ENCODE data around the gene SEPTIN8.
A peak's percentile ranks its signal among the peaks of the same experiment; 100 is the strongest.

SEPTIN8 gene

GRCh38 chr5:132747616-132748440, 29.2 kb downstream of the SEPTIN8 start:
- Histone ChIP-seq H3K27me3 (ENCODE audit: low read length) (no peaks in the 10 kb centered on the region), H3K4me3 (ENCODE audit: insufficient read depth, low read length, poor library complexity, severe bottlenecking) (peak overlapping the region; percentile 51), H4K20me1 (ENCODE audit: low read depth, low read length) (no peaks in the 10 kb centered on the region), H2AFZ (ENCODE audit: low read depth, low read length, severe bottlenecking) (peak overlapping the region; percentile 89), H3K9me3 (ENCODE audit: insufficient read depth, low read length) (no peaks in the 10 kb centered on the region), H3K36me3 (ENCODE audit: low read length) (no peaks in the 10 kb centered on the region), H3K9ac (ENCODE audit: low read length) (peak overlapping the region; percentile 48), H3K27ac (ENCODE audit: low read depth, low read length) (no peak overlapping the region), H3F3A (ENCODE audit: insufficient read depth) (no peaks in the 10 kb centered on the region; the same call in 1 of the 2 replicates), H3K79me2 (ENCODE audit: insufficient read depth, low read length) (no peaks in the 10 kb centered on the region), H3K4me2 (ENCODE audit: low read depth, low read length, poor library complexity, severe bottlenecking) (peak overlapping the region; percentile 59), H3K9me2 (replicated peaks; ENCODE audit: insufficient read depth, low read length) (no peaks in the 10 kb centered on the region)
- TF ChIP-seq EZH2phosphoT487 (conservative IDR thresholded peaks at IDR 0.05; ENCODE audit: low read length): no peak; the same call in 1 of the 2 replicates
- TF ChIP-seq CTCF (IDR thresholded peaks at IDR 0.05; ENCODE audit: insufficient read depth, low read length, poor library complexity, severe bottlenecking): no peak

GRCh38 chr5:132746954-132747615, 30.0 kb downstream of the SEPTIN8 start, which contains the start of gene CCNI2:
TSS of gene CCNI2 (plus strand) at chr5:132747426. CDS start at chr5:132747496, 70 bp downstream.
- H2AFZ ChIP-seq (ENCODE audit: low read depth, low read length, severe bottlenecking): peak within 1 kb of the TSS; percentile 89
- H3K27me3 ChIP-seq (ENCODE audit: low read length): no peaks in the 10 kb centered on the region
- TF ChIP-seq CTCF (IDR thresholded peaks at IDR 0.05; ENCODE audit: insufficient read depth, low read length, poor library complexity, severe bottlenecking): peak; percentile 44
- peak; percentile 22; the same call in 1 of the 2 replicates for TF ChIP-seq EZH2phosphoT487 (conservative IDR thresholded peaks at IDR 0.05; ENCODE audit: low read length)
- no peak within 1 kb of the TSS for H3K27ac ChIP-seq (ENCODE audit: low read depth, low read length)
- no peaks in the 10 kb centered on the region for H3K9me2 ChIP-seq (replicated peaks; ENCODE audit: insufficient read depth, low read length)
- H3K9ac ChIP-seq (ENCODE audit: low read length): peak within 1 kb of the TSS; percentile 48
- H3K4me2 ChIP-seq (ENCODE audit: low read depth, low read length, poor library complexity, severe bottlenecking): peak within 1 kb of the TSS; percentile 59
- no peaks in the 10 kb centered on the region for H3K79me2 ChIP-seq (ENCODE audit: insufficient read depth, low read length)
- H3F3A ChIP-seq (ENCODE audit: insufficient read depth): no peaks in the 10 kb centered on the region; the same call in 1 of the 2 replicates
- H3K9me3 ChIP-seq (ENCODE audit: insufficient read depth, low read length): no peaks in the 10 kb centered on the region
- no peaks in the 10 kb centered on the region for H3K36me3 ChIP-seq (ENCODE audit: low read length)
- no peaks in the 10 kb centered on the region for H4K20me1 ChIP-seq (ENCODE audit: low read depth, low read length)
- peak within 1 kb of the TSS; percentile 51 for H3K4me3 ChIP-seq (ENCODE audit: insufficient read depth, low read length, poor library complexity, severe bottlenecking)

- peak overlapping the region; percentile 59 for H3K4me2 ChIP-seq (ENCODE audit: low read depth, low read length, poor library complexity, severe bottlenecking)
- peak overlapping the region; percentile 51 for H3K4me3 ChIP-seq (ENCODE audit: insufficient read depth, low read length, poor library complexity, severe bottlenecking)
- no peaks in the 10 kb centered on the region for H3K27me3 ChIP-seq (ENCODE audit: low read length)
- no peaks in the 10 kb centered on the region for H3K79me2 ChIP-seq (ENCODE audit: insufficient read depth, low read length)
- peak overlapping the region; percentile 89 for H2AFZ ChIP-seq (ENCODE audit: low read depth, low read length, severe bottlenecking)
- H3K9me2 ChIP-seq (replicated peaks; ENCODE audit: insufficient read depth, low read length): no peaks in the 10 kb centered on the region
- H4K20me1 ChIP-seq (ENCODE audit: low read depth, low read length): no peaks in the 10 kb centered on the region
- no peaks in the 10 kb centered on the region for H3K9me3 ChIP-seq (ENCODE audit: insufficient read depth, low read length)
- no peak overlapping the region for H3K27ac ChIP-seq (ENCODE audit: low read depth, low read length)
- H3K9ac ChIP-seq (ENCODE audit: low read length): peak overlapping the region; percentile 48
- TF ChIP-seq EZH2phosphoT487 (conservative IDR thresholded peaks at IDR 0.05; ENCODE audit: low read length) (no peak), CTCF (IDR thresholded peaks at IDR 0.05; ENCODE audit: insufficient read depth, low read length, poor library complexity, severe bottlenecking) (no peak)
- no peaks in the 10 kb centered on the region; the same call in 1 of the 2 replicates for H3F3A ChIP-seq (ENCODE audit: insufficient read depth)
- H3K36me3 ChIP-seq (ENCODE audit: low read length): no peaks in the 10 kb centered on the region
Measured at GRCh38 chr5:132746592-132746953, 30.5 kb downstream of the SEPTIN8 start.
